Measurements from ENCODE around the gene CTXND1.

- TF ChIP-seq PATZ1 (CRISPR knock-in tag; IDR thresholded peaks at IDR 0.05; ENCODE audit: borderline replicate concordance) (no peak), ZNF565 (CRISPR knock-in tag; conservative IDR thresholded peaks at IDR 0.05; ENCODE audit: low read depth) (no peak), OSR1 (CRISPR knock-in tag; IDR thresholded peaks at IDR 0.05) (no peak), ZFP30 (CRISPR knock-in tag; IDR thresholded peaks at IDR 0.05) (no peak), CSDC2 (CRISPR knock-in tag; IDR thresholded peaks at IDR 0.05) (no peak), TCF4 (CRISPR knock-in tag; IDR thresholded peaks at IDR 0.05; ENCODE audit: borderline replicate concordance) (no peak), CREB5 (CRISPR knock-in tag; IDR thresholded peaks at IDR 0.05; ENCODE audit: low read depth) (no peak), GLIS3 (CRISPR knock-in tag; IDR thresholded peaks at IDR 0.05) (no peak), ISL1 (CRISPR knock-in tag; IDR thresholded peaks at IDR 0.05) (no peak), ZFP3 (CRISPR knock-in tag; IDR thresholded peaks at IDR 0.05) (no peak), ESRRG (CRISPR knock-in tag; IDR thresholded peaks at IDR 0.05) (no peak), CSRNP3 (CRISPR knock-in tag; IDR thresholded peaks at IDR 0.05) (no peak), TSHZ2 (CRISPR knock-in tag; IDR thresholded peaks at IDR 0.05) (no peak), RARB (CRISPR knock-in tag; IDR thresholded peaks at IDR 0.05) (no peak)
These were observed 84.1 kb downstream of the CTXND1 start for GRCh38 chr15:80167936-80168335.

Data from SK-N-SH treated with all-trans-retinoic acid at 6 μM for 48 hours (cell line).